ENCODE data around the gene ENO3.
"Not testable (repeated sequence)": the region's sequence is repeated elsewhere in the genome, so short reads cannot be mapped to it uniquely, and the experiment has no call there.

ENO3 gene

GRCh38 chr17:4950746-4951204, at the start of gene ENO3:
ENO3 (plus strand) TSS chr17:4951119; CDS start chr17:4951830, 711 bp downstream.
- DNase-seq, result peak in 1 of 2 experiments; percentile 16

GRCh38 chr17:4901648-4902344, 49.1 kb upstream of the ENO3 start:
- no peak for DNase-seq

GRCh38 chr17:4902540-4902939, 48.4 kb upstream of the ENO3 start:
- DNase-seq, result no peak

GRCh38 chr17:4903051-4903818, 47.7 kb upstream of the ENO3 start, which contains the start of gene CHRNE:
CHRNE (minus strand) TSS chr17:4903098; CDS start chr17:4903063, 35 bp downstream.
- peak; percentile 47 to 68 for DNase-seq

- not testable (repeated sequence) for DNase-seq
These were observed 44.3 kb upstream of the ENO3 start for GRCh38 chr17:4906642-4907041.

- no peak for DNase-seq
These were observed 42.6 kb upstream of the ENO3 start for GRCh38 chr17:4908301-4908700.

GRCh38 chr17:4908711-4909496, 42.0 kb upstream of the ENO3 start:
- peak; percentile 10 to 77 for DNase-seq

- no peak for DNase-seq
These were observed 36.9 kb upstream of the ENO3 start for GRCh38 chr17:4913994-4914393.

GRCh38 chr17:4914551-4914950, 36.4 kb upstream of the ENO3 start:
- not testable (repeated sequence) for DNase-seq

GRCh38 chr17:4919511-4920047, 31.3 kb upstream of the ENO3 start:
- no peak for DNase-seq

GRCh38 chr17:4920351-4921048, 30.4 kb upstream of the ENO3 start:
- no peak for DNase-seq

GRCh38 chr17:4921320-4921719, 29.6 kb upstream of the ENO3 start:
- DNase-seq, result no peak

GRCh38 chr17:4926577-4927335, 24.2 kb upstream of the ENO3 start:
- DNase-seq, result not testable (repeated sequence)

- no peak for DNase-seq
These were observed 22.0 kb upstream of the ENO3 start for GRCh38 chr17:4928881-4929280.

GRCh38 chr17:4931963-4932362, 19.0 kb upstream of the ENO3 start, which contains the start of gene GP1BA:
GP1BA (plus strand) TSS chr17:4932277; CDS start chr17:4932605, 328 bp downstream.
- DNase-seq, result no peak

GRCh38 chr17:4932756-4933155, 18.2 kb upstream of the ENO3 start:
- no peak for DNase-seq

GRCh38 chr17:4933646-4934045, 17.3 kb upstream of the ENO3 start:
- DNase-seq, result no peak

- peak in 1 of 2 experiments; percentile 41 for DNase-seq
These were observed 16.5 kb upstream of the ENO3 start for GRCh38 chr17:4934173-4934979.

GRCh38 chr17:4935650-4936049, 15.3 kb upstream of the ENO3 start:
- no peak for DNase-seq

GRCh38 chr17:4936436-4936835, 14.5 kb upstream of the ENO3 start:
- DNase-seq, result no peak

Measured in NCI-H446 (cell line).